Keratinocyte (primary cell): ENCODE results near the gene RNF166.

Experiments
- CTCF ChIP-seq, 3 experiments: IDR thresholded peaks in 1 of 3; conservative IDR thresholded peaks in 1 of 3; optimal IDR thresholded peaks in 1 of 3; 2 replicates in 2 of 3; 3 replicates in 1 of 3; pipeline versions ENCODE3 to v1.5.1; 2011; ENCODE audit warnings: low read length in 3 of 3, mild to moderate bottlenecking in 3 of 3, moderate library complexity in 2 of 3, control low read depth in 1 of 3, inconsistent platforms in 1 of 3; ENCODE audit not compliant: insufficient read depth in 2 of 3; ENCODE audit errors: extremely low read depth in 1 of 3
- EZH2 ChIP-seq: IDR thresholded peaks from one replicate; pipeline ENCODE4 v1.6.1; 2012; ENCODE audit warnings: inconsistent platforms, mild to moderate bottlenecking, low read length, moderate library complexity

- no peak for TF ChIP-seq CTCF (optimal IDR thresholded peaks at IDR 0.05 in 1 of 3, IDR thresholded peaks at IDR 0.05 in 1 of 3, conservative IDR thresholded peaks at IDR 0.05 in 1 of 3; ENCODE audit: extremely low read depth in 1 of 3, insufficient read depth in 2 of 3, low read length in 3 of 3)
- no peak for TF ChIP-seq EZH2
These were observed 48.8 kb downstream of the RNF166 start for GRCh38 chr16:88657371-88657770.
